ELF-1 (cell line): ENCODE measurements around the gene C5AR1.
"Not testable (repeated sequence)": the region's sequence is repeated elsewhere in the genome, so short reads cannot be mapped to it uniquely, and the experiment has no call there.

Experiments
- DNase-seq: peaks from one replicate; pipeline ENCODE4 v3.0.0-alpha.2; 2016; ENCODE audit warnings: low read depth, low spot score

The C5AR1 gene

GRCh38 chr19:47365455-47365854 lies 55.8 kb downstream of the C5AR1 start:
- not testable (repeated sequence) for DNase-seq

- no peak for DNase-seq
These were observed 60.5 kb downstream of the C5AR1 start for GRCh38 chr19:47370045-47370611.

GRCh38 chr19:47371261-47371660 lies 61.6 kb downstream of the C5AR1 start:
- no peak for DNase-seq
